Measurements from ENCODE around the gene RTCB. TPM values are rescaled to one million over a fixed set of nuclear protein-coding genes. Genes with fewer than 3 reads are reported as not detected.

Gene RTCB
- polyA plus RNA-seq, 1 donor = 56.4 TPM

Other genes starting within 250 kb of the RTCB start
- not detected for gene RFPL2, start 207.2 kb downstream of the RTCB start, polyA plus RNA-seq (ENCODE audit: insufficient read length)
- 1.0 TPM for gene SLC5A4, start 156.9 kb downstream of the RTCB start, polyA plus RNA-seq (ENCODE audit: insufficient read length)
- gene RFPL3, start 54.4 kb downstream of the RTCB start, polyA plus RNA-seq (ENCODE audit: insufficient read length) = 0.25 TPM
- 0.22 TPM for gene BPIFC, start 52.2 kb upstream of the RTCB start, polyA plus RNA-seq (ENCODE audit: insufficient read length)
- gene FBXO7, start 62.6 kb upstream of the RTCB start, polyA plus RNA-seq (ENCODE audit: insufficient read length) = 50.2 TPM

Data from hindlimb muscle (tissue), 1 donor.